ENCODE results near the gene TRPC5OS.

GRCh38 chrX:111847491-111848133, 28.4 kb upstream of the TRPC5OS start:
- no peak for TF ChIP-seq CTCF (IDR thresholded peaks at IDR 0.05)
- no peak for TF ChIP-seq POLR2AphosphoS5 (IDR thresholded peaks at IDR 0.05)
- no peak for TF ChIP-seq EP300 (IDR thresholded peaks at IDR 0.05)
- TF ChIP-seq POLR2A (IDR thresholded peaks at IDR 0.05): no peak

Measured in sigmoid colon (tissue), 4 donors.